ENCODE results near the gene SLC39A11.
"Not testable (repeated sequence)": the region's sequence is repeated elsewhere in the genome, so short reads cannot be mapped to it uniquely, and the experiment has no call there.

The SLC39A11 gene

GRCh38 chr17:72640415-72641165 is 451.9 kb downstream of the SLC39A11 start:
- in situ Hi-C loops (cut with HindIII; ENCODE audit: low pct_ligation_motif_present, low sequenced_read_pairs): no loop called here
- no peak for DNase-seq
- H3K27me3 ChIP-seq (replicated peaks): no peaks in the 10 kb centered on the region
- H3K4me3 ChIP-seq (ENCODE audit: low read depth, low read length): no peak overlapping the region
- H3K36me3 ChIP-seq (replicated peaks): no peaks in the 10 kb centered on the region
- no peak overlapping the region for H3K27ac ChIP-seq
- TF ChIP-seq CTCF (IDR thresholded peaks at IDR 0.05; ENCODE audit: low read depth, low read length, missing control alignments): no peak

- Histone ChIP-seq H3K27me3 (replicated peaks) (no peaks in the 10 kb centered on the region), H3K36me3 (replicated peaks) (no peaks in the 10 kb centered on the region), H3K27ac (no peak overlapping the region), H3K4me3 (ENCODE audit: low read depth, low read length) (no peak overlapping the region)
- in situ Hi-C loops (cut with HindIII; ENCODE audit: low pct_ligation_motif_present, low sequenced_read_pairs): no loop called here
- DNase-seq: no peak
- no peak for TF ChIP-seq CTCF (IDR thresholded peaks at IDR 0.05; ENCODE audit: low read depth, low read length, missing control alignments)
Measured at GRCh38 chr17:72639711-72640110, 452.8 kb downstream of the SLC39A11 start.

GRCh38 chr17:72638932-72639331 is 453.6 kb downstream of the SLC39A11 start:
- H3K36me3 ChIP-seq (replicated peaks); H3K27ac ChIP-seq; H3K27me3 ChIP-seq (replicated peaks); H3K4me3 ChIP-seq (ENCODE audit: low read depth, low read length); DNase-seq; in situ Hi-C loops (cut with HindIII; ENCODE audit: low pct_ligation_motif_present, low sequenced_read_pairs): not testable (repeated sequence)

GRCh38 chr17:72635034-72635635 is 457.4 kb downstream of the SLC39A11 start:
- H3K27ac ChIP-seq: no peak overlapping the region
- in situ Hi-C loops (cut with HindIII; ENCODE audit: low pct_ligation_motif_present, low sequenced_read_pairs): no loop called here
- DNase-seq: no peak

GRCh38 chr17:72634621-72635020 is 457.9 kb downstream of the SLC39A11 start:
- in situ Hi-C loops (cut with HindIII; ENCODE audit: low pct_ligation_motif_present, low sequenced_read_pairs): no loop called here
- no peaks in the 10 kb centered on the region for H3K27me3 ChIP-seq (replicated peaks)
- no peaks in the 10 kb centered on the region for H3K36me3 ChIP-seq (replicated peaks)
- H3K27ac ChIP-seq: no peak overlapping the region
- no peak for DNase-seq
- H3K4me3 ChIP-seq (ENCODE audit: low read depth, low read length): no peak overlapping the region
- no peak for TF ChIP-seq CTCF (IDR thresholded peaks at IDR 0.05; ENCODE audit: low read depth, low read length, missing control alignments)

More at GRCh38 chr17:72635034-72635635, 457.4 kb downstream of the SLC39A11 start:
- Histone ChIP-seq H3K27me3 (replicated peaks) (no peaks in the 10 kb centered on the region), H3K4me3 (ENCODE audit: low read depth, low read length) (no peak overlapping the region), H3K36me3 (replicated peaks) (no peaks in the 10 kb centered on the region)
- no peak for TF ChIP-seq CTCF (IDR thresholded peaks at IDR 0.05; ENCODE audit: low read depth, low read length, missing control alignments)

GRCh38 chr17:72631949-72632684 is 460.4 kb downstream of the SLC39A11 start:
- no peaks in the 10 kb centered on the region for H3K27me3 ChIP-seq (replicated peaks)
- H3K4me3 ChIP-seq (ENCODE audit: low read depth, low read length): no peak overlapping the region
- no peak overlapping the region for H3K27ac ChIP-seq
- no peak for TF ChIP-seq CTCF (IDR thresholded peaks at IDR 0.05; ENCODE audit: low read depth, low read length, missing control alignments)
- H3K36me3 ChIP-seq (replicated peaks): no peaks in the 10 kb centered on the region
- DNase-seq: no peak
- in situ Hi-C loops (cut with HindIII; ENCODE audit: low pct_ligation_motif_present, low sequenced_read_pairs): no loop called here
